ENCODE measurements around the gene LSG1.
A peak's percentile ranks its signal among the peaks of the same experiment; 100 is the strongest.
"Not testable (repeated sequence)": the region's sequence is repeated elsewhere in the genome, so short reads cannot be mapped to it uniquely, and the experiment has no call there.

The LSG1 gene

GRCh38 chr3:194658477-194659242 is 13.3 kb downstream of the LSG1 start:
- no peak for DNase-seq (ENCODE audit: extremely low read depth in 1 of 2, low read depth in 1 of 2)

- no peak for DNase-seq (ENCODE audit: extremely low read depth in 1 of 2, low read depth in 1 of 2)
Observed at GRCh38 chr3:194657439-194657838, 14.6 kb downstream of the LSG1 start.

- DNase-seq (ENCODE audit: extremely low read depth in 1 of 2, low read depth in 1 of 2) = no peak
Observed at GRCh38 chr3:194654443-194654842, 17.5 kb downstream of the LSG1 start.

DNA sequence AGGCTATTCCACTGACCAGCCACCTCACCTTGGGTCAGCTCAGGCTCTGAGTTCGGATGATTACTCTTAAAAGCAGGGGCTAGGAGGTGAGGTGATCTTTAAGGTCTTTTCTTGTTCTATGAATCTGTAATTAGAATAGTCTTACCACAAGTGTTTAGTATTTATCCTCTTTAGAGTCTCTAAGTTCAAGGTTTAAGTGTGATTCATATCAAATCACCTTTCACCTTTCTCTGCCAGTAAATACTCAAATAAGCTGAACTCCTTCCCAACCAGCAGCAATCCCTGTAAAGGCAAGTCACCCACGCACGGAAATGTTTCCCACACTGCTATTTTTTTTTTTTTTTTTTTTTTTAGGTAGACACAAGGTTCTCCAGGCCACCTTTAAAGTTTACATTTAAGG is 24.2 kb downstream of the LSG1 start:
- no peak for DNase-seq (ENCODE audit: extremely low read depth in 1 of 2, low read depth in 1 of 2)

DNA sequence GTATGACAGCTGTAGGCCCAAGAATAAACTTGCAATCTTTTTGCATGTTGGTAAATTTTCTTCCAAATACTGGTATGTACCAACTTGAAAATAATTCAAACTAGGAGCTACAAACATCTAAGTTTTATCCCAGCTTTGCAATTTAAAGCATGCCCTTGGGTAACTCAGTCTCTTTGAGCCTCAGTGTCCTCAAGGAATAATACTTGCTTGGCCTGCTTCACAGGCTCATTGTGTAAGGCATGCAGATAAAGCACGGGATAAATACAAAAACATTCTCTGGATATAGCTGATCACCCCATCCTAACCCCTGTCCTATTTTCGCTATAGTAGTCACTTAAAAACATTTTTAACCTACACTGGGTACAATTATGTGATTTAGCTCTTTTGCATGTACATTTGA is 29.2 kb downstream of the LSG1 start:
- no peak for DNase-seq (ENCODE audit: extremely low read depth in 1 of 2, low read depth in 1 of 2)

- peak in 1 of 2 donors; percentile 22 for DNase-seq (ENCODE audit: extremely low read depth in 1 of 2, low read depth in 1 of 2)
Observed at GRCh38 chr3:194640829-194641228, 31.2 kb downstream of the LSG1 start.

DNA sequence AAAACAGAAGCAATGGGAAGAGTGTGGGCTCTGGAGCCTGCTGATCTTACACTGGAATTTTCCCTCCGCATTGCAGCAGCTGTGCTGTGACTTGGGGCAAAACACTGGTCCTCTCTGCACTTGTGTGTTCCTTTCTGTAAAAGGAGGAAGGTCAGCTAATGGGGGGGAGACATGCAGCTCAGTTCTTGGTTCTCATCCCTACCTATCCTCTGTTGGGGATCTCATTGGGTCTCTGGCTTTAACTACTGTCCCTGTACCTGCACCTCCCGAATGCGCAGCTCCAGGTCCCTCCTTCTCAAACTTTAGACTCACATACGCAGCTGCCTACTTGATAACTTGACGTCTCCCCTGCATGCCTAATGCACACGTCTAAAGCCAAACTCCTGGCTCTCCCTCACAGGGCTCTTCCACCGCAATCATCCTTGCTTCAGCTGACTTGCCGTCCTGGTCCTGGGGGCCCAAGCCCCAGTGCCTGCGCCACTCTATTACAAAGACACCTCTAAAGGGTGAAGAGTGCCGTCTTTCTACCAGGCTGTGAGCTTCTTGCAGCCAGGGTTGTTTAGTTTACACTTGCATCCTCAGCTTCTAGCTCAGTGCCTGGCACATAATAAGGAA is 32.9 kb downstream of the LSG1 start:
- no peak for DNase-seq (ENCODE audit: extremely low read depth in 1 of 2, low read depth in 1 of 2)

DNA sequence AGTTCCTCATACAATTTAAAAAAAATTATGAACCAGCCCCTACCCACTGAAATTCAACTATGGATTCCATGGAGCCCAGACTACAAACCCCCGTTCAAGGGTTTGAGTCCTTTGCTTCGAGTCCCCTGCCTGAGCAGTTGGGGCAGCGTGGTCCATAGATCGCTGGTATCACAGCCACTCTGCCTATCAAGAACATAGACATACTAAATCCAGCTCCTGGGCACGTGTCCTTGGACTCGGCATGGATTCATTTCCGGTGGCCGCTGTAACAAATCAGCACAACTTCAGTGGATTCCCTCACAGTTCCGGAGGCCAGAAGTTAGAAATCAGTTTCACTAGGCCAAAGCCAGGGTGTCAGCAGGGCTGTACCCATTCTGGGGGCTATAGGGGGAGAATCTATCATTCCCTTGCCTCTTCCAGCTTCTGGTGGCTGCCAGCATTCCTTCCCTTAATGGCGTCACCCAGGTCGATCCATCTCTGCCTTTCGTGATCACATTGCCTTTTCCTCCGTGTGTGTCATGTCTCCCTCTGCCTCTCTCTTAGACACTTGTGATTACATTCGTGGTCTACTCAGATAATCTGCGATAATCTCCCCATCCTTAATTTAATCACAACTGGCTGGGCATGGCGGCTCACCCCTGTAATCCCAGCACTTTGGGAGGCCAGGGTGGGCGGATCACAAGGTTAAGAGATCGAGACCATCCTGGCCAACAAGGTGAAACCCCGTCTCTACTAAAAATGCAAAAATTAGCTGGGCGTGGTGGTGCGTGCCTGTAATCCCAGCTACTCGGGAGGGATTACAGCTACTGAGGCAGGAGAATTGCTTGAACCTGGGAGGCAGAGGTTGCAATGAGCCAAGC is 34.2 kb downstream of the LSG1 start:
- no peak for DNase-seq (ENCODE audit: extremely low read depth in 1 of 2, low read depth in 1 of 2)

DNA sequence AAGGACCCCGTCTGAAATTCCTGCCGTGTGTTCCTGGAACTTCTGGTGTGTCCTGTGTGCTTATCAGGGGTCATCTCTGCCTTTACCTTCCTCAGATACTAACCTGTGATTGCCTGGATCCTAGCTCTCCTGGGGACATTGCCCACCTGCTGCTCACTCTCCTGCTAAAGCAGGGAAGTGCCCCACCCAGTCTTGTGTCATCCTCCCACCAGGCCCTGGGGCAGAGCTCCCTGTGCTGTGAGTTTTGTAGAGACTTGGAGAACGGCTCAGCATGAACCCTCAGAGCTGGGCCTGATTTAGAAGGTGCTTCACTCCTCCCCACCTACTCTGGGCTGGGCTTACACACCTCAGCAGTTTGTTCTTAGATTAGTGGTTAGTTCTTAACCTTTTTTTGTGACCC is 34.9 kb downstream of the LSG1 start:
- DNase-seq (ENCODE audit: extremely low read depth in 1 of 2, low read depth in 1 of 2) = no peak

GRCh38 chr3:194633349-194634004 is 38.5 kb downstream of the LSG1 start, which contains the start of gene TMEM44:
Gene TMEM44 (minus strand): TSS chr3:194633419. CDS start chr3:194633215, 204 bp downstream.
- peak; percentile 13 to 49 for DNase-seq (ENCODE audit: extremely low read depth in 1 of 2, low read depth in 1 of 2)

DNA sequence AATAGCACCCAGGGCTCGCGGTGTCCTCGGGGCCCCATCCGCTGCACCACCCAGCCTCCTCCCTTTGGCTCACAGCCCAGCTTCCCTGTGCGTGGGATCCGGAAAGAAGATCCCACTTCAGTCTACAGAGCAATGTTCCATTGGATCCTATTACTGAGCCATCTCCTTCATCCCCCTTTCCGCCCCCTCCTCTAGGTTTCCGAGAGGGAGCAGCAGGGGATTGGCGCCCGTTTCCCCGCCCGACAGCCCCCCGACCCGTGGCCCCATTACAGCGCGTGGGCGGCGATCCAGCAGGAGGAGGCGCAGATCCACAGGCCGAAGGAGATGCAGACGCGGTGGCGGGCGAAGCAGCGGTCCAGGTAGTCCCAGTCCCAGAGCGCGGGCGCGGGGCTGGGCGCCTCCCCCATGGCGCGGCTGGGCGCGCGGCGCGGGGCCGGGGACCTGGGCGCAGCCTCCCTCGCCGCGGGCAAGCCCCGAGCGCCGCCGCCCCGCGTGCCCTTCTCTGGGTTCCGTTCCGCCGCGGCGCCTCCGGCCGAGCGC is 39.1 kb downstream of the LSG1 start:
- no peak for DNase-seq (ENCODE audit: extremely low read depth in 1 of 2, low read depth in 1 of 2)

DNA sequence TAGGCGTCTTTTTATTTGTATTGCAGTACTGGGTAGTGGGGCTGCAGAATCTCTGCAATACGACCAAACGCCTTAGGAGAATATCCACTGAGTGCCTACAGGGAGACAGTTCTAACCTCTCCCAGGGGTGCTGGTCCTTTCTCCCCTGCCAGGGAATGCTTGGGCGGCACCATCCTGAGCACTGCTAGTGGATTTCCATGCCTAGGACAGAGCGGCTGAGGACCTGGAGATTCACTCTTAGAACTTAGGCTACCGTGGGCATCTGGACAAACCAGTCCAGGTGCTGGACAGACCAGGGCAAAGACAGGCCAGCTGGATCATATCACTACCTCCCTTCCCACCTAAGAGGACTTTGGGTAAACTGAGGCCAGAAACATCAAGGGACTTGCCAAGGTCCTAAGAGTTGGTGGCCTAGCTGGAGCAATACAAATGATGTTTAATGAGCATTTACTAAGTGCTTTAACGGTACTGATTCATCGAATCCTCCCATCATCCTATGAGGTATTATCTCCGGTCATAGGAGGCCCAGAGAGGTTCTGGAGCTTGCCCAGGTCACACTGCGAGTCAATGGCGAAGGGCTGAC is 39.7 kb downstream of the LSG1 start:
- DNase-seq (ENCODE audit: extremely low read depth in 1 of 2, low read depth in 1 of 2) = no peak

DNA sequence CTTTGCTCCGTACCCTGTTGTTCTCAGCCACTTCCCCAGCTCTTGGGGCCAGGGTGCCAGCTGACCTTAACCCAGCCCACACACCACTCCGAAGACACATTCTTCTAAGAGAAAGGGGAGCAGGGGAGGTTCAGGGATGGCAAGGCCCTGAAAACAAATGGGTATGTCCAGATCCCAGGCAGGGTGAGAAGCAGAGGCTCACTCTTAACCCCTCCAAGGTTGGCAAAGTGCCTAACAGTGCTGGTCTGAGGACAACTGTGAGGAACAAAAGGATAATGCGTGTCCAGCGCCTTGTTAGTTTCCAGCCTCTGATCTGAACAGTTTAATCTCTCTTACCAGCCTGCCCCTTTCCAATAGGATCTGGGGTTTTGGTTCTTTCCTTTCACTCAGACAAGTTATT is 40.3 kb downstream of the LSG1 start:
- DNase-seq (ENCODE audit: extremely low read depth in 1 of 2, low read depth in 1 of 2) = no peak

DNA sequence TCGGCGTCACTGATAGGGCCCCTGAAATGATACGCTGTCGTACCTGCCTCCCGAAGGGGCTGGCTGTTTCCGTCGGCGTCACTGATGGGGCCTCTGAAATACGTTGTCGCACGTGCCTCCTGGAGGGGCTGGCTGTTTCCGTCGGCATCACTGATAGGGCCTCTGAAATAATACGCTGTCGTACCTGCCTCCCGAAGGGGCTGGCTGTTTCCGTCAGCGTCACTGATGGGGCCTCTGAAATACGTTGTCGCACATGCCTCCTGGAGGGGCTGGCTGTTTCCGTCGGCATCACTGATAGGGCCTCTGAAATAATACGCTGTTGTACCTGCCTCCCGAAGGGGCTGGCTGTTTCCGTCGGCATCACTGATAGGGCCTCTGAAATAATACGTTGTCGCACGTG is 41.3 kb downstream of the LSG1 start:
- not testable (repeated sequence) for DNase-seq (ENCODE audit: extremely low read depth in 1 of 2, low read depth in 1 of 2)

DNA sequence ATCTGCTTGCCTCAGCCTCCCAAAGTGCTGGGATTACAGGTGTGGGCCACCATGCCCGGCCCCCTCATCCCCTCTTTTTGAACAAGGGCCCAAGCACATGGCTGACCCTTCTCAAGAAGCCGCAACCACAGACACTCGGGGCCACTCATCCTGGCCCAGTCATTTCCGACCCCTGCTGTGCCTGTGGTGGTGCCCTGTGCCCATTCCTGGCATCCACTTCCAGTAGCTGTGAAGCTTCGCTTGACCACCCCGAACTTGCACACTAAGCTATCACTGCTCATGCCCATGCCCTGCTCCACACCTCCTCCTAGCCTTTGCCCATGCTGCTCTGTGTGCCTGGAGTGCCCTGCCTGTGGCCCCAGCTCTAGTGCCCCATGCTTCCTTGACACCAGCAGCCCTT is 47.0 kb downstream of the LSG1 start:
- no peak for DNase-seq (ENCODE audit: extremely low read depth in 1 of 2, low read depth in 1 of 2)

DNA sequence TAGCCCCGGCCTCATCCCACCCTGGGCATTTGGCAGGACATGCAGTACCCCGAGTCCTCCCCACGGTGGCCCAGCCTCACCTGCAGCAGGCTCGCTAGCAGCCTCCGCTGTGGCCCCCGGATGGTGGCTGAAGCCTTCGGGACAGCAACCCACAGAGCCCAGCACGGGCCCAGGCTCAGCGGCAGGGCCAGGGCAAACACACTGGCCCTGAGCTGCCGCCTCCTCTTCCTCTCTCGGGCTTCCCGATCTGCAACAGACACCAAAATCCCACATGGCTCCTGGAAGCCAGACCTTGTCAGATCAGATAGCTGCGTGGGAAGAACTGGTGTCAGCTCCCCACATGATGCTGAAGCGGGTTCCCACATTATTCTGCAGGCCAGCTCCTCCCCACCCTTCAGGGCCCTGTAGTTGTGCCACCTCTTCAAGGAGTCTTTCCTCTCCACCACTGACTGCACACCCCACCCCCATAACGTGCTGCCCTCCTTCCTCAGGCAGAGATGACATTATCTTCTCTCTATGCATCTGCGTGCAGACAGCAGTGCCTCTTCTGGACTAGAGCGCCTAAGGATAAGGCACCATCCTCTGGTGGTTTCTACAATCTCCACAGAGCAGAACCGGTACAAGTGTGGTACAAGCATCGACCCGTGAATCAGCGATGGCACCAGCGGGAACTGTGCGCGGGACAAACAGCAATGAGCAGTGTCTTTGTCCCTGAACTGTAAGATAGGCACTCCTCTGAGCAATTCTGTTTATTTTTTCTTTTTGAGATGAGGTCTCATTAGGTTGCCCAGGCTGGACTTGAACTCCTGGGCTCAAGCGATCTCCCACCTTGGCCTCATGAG is 48.3 kb downstream of the LSG1 start:
- DNase-seq (ENCODE audit: extremely low read depth in 1 of 2, low read depth in 1 of 2) = no peak

DNA sequence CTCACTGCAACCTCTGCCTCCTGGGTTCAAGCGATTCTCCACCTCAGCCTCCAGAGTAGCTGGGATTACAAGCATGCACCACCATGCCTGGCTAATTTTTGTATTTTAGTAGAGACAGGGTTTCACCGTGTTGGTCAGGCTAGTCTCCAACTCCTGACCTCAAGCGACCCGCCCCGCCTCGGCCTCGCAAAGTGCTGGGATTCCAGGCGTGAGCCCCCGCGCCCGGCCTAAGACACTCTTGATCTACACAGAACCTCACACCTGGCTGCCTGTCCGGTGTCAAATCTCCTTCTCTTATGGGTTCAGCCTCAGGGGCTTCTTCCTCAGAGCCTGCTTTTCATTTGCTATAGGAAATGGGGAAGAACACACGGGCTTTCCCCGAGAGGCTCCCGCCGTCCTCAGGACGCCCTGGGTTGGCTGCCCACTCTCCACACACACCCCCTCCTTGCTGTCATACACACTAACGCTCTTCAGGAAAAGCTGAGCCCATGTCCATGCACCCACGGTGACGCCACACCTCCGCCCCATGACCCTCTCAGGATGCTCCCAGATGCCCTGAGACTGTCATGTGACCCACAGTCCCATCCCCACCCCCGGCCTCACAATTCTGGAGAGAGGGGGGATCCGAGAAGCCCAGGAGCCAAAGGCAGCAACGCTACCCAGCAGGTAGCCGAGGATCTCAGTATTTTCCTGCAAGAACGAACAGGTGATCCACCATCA is 49.2 kb downstream of the LSG1 start:
- DNase-seq (ENCODE audit: extremely low read depth in 1 of 2, low read depth in 1 of 2) = no peak

- DNase-seq (ENCODE audit: extremely low read depth in 1 of 2, low read depth in 1 of 2) = no peak
Observed at GRCh38 chr3:194621947-194622346, 50.0 kb downstream of the LSG1 start.

GRCh38 chr3:194620196-194620595 is 51.8 kb downstream of the LSG1 start:
- DNase-seq (ENCODE audit: extremely low read depth in 1 of 2, low read depth in 1 of 2) = no peak
